MM.1S (cell line): ENCODE measurements around the gene SIRPA.

Experiments used
- CTCF ChIP-seq: fragments of 300-600 bp; sonication (generic); IDR thresholded peaks from 2 replicates; pipeline ENCODE4 v1.5.1; 2016; ENCODE audit warnings: antibody characterized with exemption, low read length, mixed read lengths
- EZH2 ChIP-seq: fragments of 300-600 bp; sonication (generic); optimal IDR thresholded peaks from 2 replicates; pipeline ENCODE3; 2017; ENCODE audit warnings: low read depth, mild to moderate bottlenecking, antibody characterized with exemption, low read length, mixed read lengths
- EZH2phosphoT487 ChIP-seq: fragments of 300-600 bp; sonication (generic); IDR thresholded peaks from 2 replicates; pipeline ENCODE4 v1.6.1; 2018; ENCODE audit warnings: antibody characterized with exemption, low read length

- TF ChIP-seq CTCF (no peak), EZH2phosphoT487 (no peak), EZH2 (no peak)
Measured at GRCh38 chr20:1949347-1950100, 54.3 kb downstream of the SIRPA start.
